Measurements from ENCODE around the gene KAT14. TPM values are rescaled to one million over a fixed set of nuclear protein-coding genes. Genes with fewer than 3 reads are reported as not detected.
"Not testable (repeated sequence)": the region's sequence is repeated elsewhere in the genome, so short reads cannot be mapped to it uniquely, and the experiment has no call there.

Gene KAT14
- total RNA-seq, 6 experiments from 2014 or later, result 5.6 to 13.0 (median 7.9) TPM

DNA sequence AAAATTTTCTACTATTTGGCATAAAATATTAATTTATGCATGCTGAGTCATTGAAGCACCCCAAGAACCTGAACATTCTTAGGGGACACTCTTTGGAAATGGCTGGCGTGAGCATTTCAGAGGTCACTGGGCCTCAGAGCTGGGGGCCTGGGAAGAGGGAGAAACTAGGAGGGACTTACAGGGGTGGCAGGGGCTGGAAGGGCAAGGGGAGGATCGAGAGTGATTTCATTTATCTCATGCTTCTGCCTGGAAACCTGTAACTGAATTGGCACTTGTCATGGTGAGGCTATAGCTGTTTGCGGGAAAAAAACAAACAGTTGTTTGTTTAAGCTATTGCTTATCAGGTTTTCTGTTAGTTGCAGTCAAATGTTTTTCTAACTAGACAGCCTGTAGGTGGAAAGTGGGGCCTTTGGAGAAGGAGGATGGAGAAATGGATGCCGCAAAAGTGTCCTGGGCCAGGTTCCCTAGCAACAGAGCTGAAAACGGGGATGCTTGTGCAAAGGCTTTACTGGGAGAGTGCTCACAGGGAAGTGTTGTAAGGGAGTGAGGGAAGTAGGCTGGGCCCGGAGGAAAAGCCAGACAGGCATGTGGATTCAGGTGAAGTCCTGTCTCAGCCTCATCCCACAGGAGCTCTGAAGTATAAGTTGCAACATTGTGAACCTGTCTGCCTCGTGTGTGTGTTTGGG, 36.4 kb upstream of the KAT14 start:
- ATAC-seq (no peak), DNase-seq (no peak)
- TF ChIP-seq POLR2A (IDR thresholded peaks at IDR 0.05), result no peak
- TF ChIP-seq, protein P1, sequence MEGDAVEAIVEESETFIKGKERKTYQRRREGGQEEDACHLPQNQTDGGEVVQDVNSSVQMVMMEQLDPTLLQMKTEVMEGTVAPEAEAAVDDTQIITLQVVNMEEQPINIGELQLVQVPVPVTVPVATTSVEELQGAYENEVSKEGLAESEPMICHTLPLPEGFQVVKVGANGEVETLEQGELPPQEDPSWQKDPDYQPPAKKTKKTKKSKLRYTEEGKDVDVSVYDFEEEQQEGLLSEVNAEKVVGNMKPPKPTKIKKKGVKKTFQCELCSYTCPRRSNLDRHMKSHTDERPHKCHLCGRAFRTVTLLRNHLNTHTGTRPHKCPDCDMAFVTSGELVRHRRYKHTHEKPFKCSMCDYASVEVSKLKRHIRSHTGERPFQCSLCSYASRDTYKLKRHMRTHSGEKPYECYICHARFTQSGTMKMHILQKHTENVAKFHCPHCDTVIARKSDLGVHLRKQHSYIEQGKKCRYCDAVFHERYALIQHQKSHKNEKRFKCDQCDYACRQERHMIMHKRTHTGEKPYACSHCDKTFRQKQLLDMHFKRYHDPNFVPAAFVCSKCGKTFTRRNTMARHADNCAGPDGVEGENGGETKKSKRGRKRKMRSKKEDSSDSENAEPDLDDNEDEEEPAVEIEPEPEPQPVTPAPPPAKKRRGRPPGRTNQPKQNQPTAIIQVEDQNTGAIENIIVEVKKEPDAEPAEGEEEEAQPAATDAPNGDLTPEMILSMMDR (IDR thresholded peaks at IDR 0.05), result no peak
- intact Hi-C loops (cut with DNase I), result no loop called here
- no peak overlapping the region for H3K27ac ChIP-seq
- no peaks in the 10 kb centered on the region for H3K4me1 ChIP-seq
- WGBS (ENCODE audit: insufficient coverage, low coverage, low lambda C conversion rate, missing lambda C conversion rate), result 27% methylated on average over 7 of the region's 7 CpGs
- H3K36me3 ChIP-seq, result no peaks in the 10 kb centered on the region
- H3K4me3 ChIP-seq, result no peak overlapping the region
- no peaks in the 10 kb centered on the region for H3K27me3 ChIP-seq
- H3K9me3 ChIP-seq, result no peaks in the 10 kb centered on the region

DNA sequence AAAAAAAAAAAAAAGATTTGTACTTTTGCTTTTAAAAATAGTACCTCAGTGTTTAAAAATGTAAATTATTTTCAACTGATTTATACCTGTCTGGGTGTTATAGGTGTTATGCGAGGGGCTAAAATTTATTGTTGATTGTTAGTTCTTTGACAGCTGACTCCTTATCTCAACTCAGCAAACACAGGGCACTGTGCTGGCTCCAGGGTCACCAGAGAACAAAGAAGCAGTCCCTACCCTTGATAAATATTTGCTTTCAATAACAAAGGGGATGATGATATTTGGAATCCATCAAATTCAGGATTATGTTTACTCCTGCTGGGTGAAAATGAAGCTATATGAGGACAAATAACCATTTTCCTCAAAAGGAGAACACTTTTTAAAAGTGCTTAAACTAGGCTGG, 34.2 kb upstream of the KAT14 start:
- no peak for TF ChIP-seq POLR2A (IDR thresholded peaks at IDR 0.05)
- TF ChIP-seq, protein P1 (IDR thresholded peaks at IDR 0.05), result no peak
- no peaks in the 10 kb centered on the region for H3K4me1 ChIP-seq
- H3K4me3 ChIP-seq, result no peak overlapping the region
- H3K36me3 ChIP-seq, result no peaks in the 10 kb centered on the region
- H3K27me3 ChIP-seq, result no peaks in the 10 kb centered on the region
- DNase-seq (no peak), ATAC-seq (no peak)
- intact Hi-C loops (cut with DNase I), result no loop called here
- WGBS (ENCODE audit: insufficient coverage, low coverage, low lambda C conversion rate, missing lambda C conversion rate), result 33% methylated on average over 1 of the region's 1 CpG
- H3K9me3 ChIP-seq, result no peaks in the 10 kb centered on the region
- no peak overlapping the region for H3K27ac ChIP-seq

DNA sequence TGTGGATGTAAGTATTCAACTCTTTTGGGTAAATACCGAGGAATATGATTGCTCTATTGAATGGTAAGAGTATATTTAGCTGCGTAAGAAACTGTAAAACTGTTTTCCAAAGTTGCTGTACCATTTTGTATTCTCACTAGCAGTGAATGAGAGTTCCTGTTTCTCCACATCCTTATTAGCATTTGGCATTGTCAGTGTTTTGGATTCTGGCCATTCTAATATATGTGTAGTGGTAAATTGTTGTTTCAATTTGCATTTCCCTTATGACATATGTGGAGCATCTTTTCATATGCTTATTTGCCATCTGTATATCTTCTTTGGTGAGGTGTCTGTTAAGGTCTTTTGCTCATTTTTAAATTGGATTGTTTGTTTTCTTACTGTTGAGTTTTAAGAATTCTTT, 29.3 kb upstream of the KAT14 start:
- H3K36me3 ChIP-seq, result no peaks in the 10 kb centered on the region
- TF ChIP-seq POLR2A (IDR thresholded peaks at IDR 0.05), result no peak
- TF ChIP-seq, protein P1 (IDR thresholded peaks at IDR 0.05), result no peak
- intact Hi-C loops (cut with DNase I), result no loop called here
- no peak overlapping the region for H3K4me3 ChIP-seq
- no peak for DNase-seq
- 89% methylated on average over 2 of the region's 2 CpGs for WGBS (ENCODE audit: insufficient coverage, low coverage, low lambda C conversion rate, missing lambda C conversion rate)
- H3K27me3 ChIP-seq, result no peaks in the 10 kb centered on the region
- ATAC-seq, result no peak
- no peak overlapping the region for H3K27ac ChIP-seq
- H3K9me3 ChIP-seq, result no peaks in the 10 kb centered on the region
- H3K4me1 ChIP-seq, result no peaks in the 10 kb centered on the region

DNA sequence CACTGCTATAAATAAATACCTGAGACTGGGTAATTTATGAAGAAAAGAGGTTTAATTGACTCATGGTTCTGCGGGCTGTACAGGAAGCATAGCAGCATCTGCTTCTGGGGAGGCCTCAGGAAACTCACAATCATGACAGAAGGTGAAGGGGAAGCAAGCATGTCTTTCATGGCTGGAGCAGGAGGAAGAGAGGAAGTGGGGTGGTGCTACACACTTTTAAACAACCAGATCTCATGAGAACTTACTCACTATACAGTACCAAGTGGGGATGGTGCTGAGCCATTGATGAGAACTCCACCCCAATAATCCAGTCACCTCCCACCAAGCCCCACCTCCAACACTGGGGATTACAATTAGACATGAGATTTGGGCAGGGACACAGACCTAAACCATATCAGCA, 9.1 kb upstream of the KAT14 start:
- ATAC-seq; H3K4me1 ChIP-seq; H3K9me3 ChIP-seq; DNase-seq; H3K36me3 ChIP-seq; H3K27ac ChIP-seq; H3K27me3 ChIP-seq; H3K4me3 ChIP-seq; intact Hi-C loops (cut with DNase I): not testable (repeated sequence)
- WGBS (ENCODE audit: insufficient coverage, low coverage, low lambda C conversion rate, missing lambda C conversion rate), result 70% methylated on average over 1 of the region's 1 CpG

DNA sequence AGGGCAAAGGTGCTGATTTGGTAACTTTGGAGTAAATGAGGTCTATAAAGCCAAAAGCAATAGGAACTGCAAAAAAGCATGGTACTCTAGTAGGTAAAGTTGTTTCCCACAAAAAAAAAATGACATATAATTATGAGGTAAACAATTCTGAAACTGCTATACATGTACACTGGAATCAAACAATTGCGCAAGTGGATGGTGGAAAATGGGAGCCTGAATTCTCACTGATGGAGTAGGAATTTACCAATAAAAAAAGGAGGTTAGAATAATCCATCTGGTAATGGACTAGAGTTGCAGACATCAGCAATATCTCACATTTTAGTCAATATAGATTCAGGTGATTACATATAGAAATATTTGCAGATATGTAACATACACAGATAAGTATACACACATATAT, 5.0 kb upstream of the KAT14 start:
- Histone ChIP-seq H3K36me3 (no peaks in the 10 kb centered on the region), H3K4me1 (peaks cover 0 to 3% (median 0%) of the 10 kb centered on the region in 4 donors), H3K27ac (no peak overlapping the region), H3K27me3 (no peaks in the 10 kb centered on the region), H3K4me3 (no peak overlapping the region), H3K9me3 (no peaks in the 10 kb centered on the region)
- TF ChIP-seq POLR2A (IDR thresholded peaks at IDR 0.05), result no peak
- ATAC-seq, result no peak
- WGBS (ENCODE audit: insufficient coverage, low coverage, low lambda C conversion rate, missing lambda C conversion rate), result 69% methylated on average over 1 of the region's 1 CpG
- intact Hi-C loops (cut with DNase I), result no loop called here
- no peak for DNase-seq

Measured in right lobe of liver (tissue), 6 donors.